Activated naive CD8-positive, alpha-beta T cell treated with anti-CD3 and anti-CD28 coated beads for 36 hours (primary cell): ENCODE measurements around the gene DACT1. TPM values are rescaled to one million over a fixed set of nuclear protein-coding genes. Genes with fewer than 3 reads are reported as not detected.

Experiments used
- DNase-seq: peaks from one replicate; pipeline ENCODE4 v3.0.0; 2021
- H3K27ac Mint-ChIP-seq: one replicate; pipeline ENCODE4 v1.8.0; 2022; ENCODE audit warnings: mild to moderate bottlenecking, moderate library complexity, mixed read lengths
- H3K27me3 Mint-ChIP-seq: one replicate; pipeline ENCODE4 v1.8.0; 2022; ENCODE audit warnings: mild to moderate bottlenecking, mixed read lengths
- H3K36me3 Mint-ChIP-seq: one replicate; pipeline ENCODE4 v1.8.0; 2021; ENCODE audit warnings: mild to moderate bottlenecking, mixed read lengths
- H3K4me1 Mint-ChIP-seq: one replicate; pipeline ENCODE4 v1.8.0; 2021; ENCODE audit warnings: mixed read lengths
- H3K4me3 Mint-ChIP-seq: one replicate; pipeline ENCODE4 v1.8.0; 2022; ENCODE audit warnings: mild to moderate bottlenecking, moderate library complexity, mixed read lengths
- H3K9me3 Mint-ChIP-seq: one replicate; pipeline ENCODE4 v1.8.0; 2022; ENCODE audit warnings: mixed read lengths
- total RNA-seq, 2 experiments: library from RNA; stranded (reverse); gene quantifications; one replicate each; pipeline ENCODE4 v1.2.3, GENCODE V29; 2021

DACT1 gene
- total RNA-seq, 2 experiments from 2014 or later = 1.0 to 1.2 TPM

DNA sequence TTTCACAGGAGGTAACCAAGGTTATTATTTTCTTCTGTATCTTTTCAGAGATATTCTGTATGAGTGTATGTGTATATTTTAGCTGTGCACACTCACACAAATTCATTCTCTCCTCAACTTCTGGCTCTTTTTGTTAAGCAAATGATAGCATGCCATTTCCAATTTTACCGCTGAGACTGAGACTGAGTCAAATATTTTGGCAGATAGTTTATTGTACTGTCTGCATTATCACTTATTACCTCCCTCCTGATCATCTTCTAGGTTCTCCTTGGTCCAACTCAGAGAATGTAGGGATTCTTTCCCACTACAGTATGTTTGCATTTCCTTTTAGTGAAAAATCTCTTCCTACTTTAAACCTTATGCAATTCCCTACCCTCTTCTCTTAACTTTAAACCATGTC is 33.3 kb downstream of the DACT1 start:
- Mint-ChIP-seq H3K36me3 (no peaks in the 10 kb centered on the region), H3K4me3 (no peak overlapping the region)

DNA sequence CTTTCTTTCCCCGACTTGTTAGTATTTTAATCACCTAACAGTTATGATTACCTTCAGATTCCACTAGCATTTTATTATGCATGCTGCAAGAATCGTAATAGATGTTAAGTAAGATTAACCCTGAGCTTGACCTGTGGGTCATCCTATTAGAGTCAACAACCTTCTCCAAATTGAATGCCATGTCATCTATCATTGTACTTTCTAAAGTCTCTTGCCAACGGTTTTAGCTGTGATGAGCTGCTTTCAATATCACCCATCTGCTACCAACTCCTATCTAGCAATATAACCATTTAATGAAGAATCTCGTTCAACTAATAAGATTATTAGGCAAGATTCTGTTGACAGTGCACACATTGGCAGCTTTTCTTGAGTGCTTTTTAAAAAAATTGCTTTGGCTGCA is 33.7 kb downstream of the DACT1 start:
- Mint-ChIP-seq H3K27me3 (no peaks in the 10 kb centered on the region), H3K4me1 (no peaks in the 10 kb centered on the region), H3K27ac (no peak overlapping the region), H3K4me3 (no peak overlapping the region), H3K9me3 (no peaks in the 10 kb centered on the region), H3K36me3 (no peaks in the 10 kb centered on the region)
- no peak for DNase-seq

More for the DNA sequence above, 33.3 kb downstream of the DACT1 start:
- Mint-ChIP-seq H3K4me1 (peaks cover 3% of the 10 kb centered on the region), H3K27ac (no peak overlapping the region), H3K9me3 (no peaks in the 10 kb centered on the region), H3K27me3 (no peaks in the 10 kb centered on the region)
- DNase-seq = no peak

DNA sequence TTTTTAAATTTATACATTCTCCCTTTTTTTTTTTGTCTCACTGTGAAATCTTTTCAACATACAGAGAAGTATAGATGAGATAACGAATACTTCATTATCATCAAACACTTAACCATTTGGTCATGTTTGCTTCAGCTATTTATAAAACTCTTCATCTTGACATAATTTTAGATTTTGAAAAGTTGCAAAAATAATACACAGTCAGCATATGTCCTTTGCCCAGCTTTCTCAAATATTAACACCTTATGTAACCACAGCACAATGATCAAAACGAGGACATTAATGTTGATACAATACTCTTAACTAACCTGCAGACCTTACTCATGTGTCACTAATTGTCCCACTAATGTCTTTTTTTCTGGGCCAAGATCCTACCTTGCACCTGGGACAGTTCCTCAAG is 36.0 kb downstream of the DACT1 start:
- H3K4me1 Mint-ChIP-seq = no peaks in the 10 kb centered on the region
- no peak overlapping the region for H3K4me3 Mint-ChIP-seq
- H3K27ac Mint-ChIP-seq = no peak overlapping the region
- no peaks in the 10 kb centered on the region for H3K27me3 Mint-ChIP-seq
- H3K36me3 Mint-ChIP-seq = no peaks in the 10 kb centered on the region
- no peak for DNase-seq
- no peaks in the 10 kb centered on the region for H3K9me3 Mint-ChIP-seq

DNA sequence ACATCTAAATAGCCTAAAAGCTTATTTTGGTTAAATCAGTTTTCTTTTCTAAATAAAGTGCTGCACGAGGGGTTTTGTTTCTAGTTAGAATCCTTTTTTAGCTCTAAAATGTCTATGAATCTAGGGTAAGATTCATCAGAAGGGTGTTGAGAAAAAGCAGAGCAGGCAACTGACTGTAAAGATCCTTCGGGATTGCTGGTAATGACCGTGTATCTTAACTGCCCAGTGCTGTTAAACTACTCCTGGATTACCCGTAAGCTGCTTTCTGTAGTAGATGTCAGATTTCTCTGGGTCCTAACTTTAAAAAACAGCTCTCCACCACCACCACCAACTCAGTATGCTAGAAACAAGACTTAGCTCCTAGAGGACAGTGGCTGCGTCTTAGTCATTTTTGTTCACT is 39.2 kb downstream of the DACT1 start:
- no peaks in the 10 kb centered on the region for H3K27me3 Mint-ChIP-seq
- no peaks in the 10 kb centered on the region for H3K36me3 Mint-ChIP-seq
- H3K4me1 Mint-ChIP-seq = no peaks in the 10 kb centered on the region
- no peak overlapping the region for H3K27ac Mint-ChIP-seq
- H3K4me3 Mint-ChIP-seq = no peak overlapping the region
- H3K9me3 Mint-ChIP-seq = no peaks in the 10 kb centered on the region
- DNase-seq = no peak

DNA sequence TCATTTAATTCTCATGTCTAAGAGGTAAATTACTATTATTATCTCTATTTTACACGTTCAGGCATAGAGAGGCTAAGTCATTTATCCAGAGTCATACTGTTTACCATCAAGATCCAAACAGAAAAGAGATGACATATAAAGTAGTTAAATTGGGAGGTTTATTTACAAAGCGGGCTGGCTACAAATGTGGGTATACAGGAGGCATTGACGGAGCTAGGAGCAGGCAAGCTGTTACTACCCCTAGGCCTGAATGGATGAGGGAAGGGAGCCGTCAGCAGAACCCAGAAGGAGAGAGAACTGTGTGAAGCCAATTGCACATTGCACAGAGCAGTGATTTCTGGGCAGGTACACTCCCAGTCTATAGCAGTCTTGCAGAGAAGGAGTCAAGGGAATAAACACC is 39.8 kb downstream of the DACT1 start:
- Mint-ChIP-seq H3K36me3 (no peaks in the 10 kb centered on the region), H3K9me3 (no peaks in the 10 kb centered on the region), H3K27me3 (no peaks in the 10 kb centered on the region), H3K4me3 (no peak overlapping the region), H3K27ac (no peak overlapping the region), H3K4me1 (no peaks in the 10 kb centered on the region)
- DNase-seq = no peak

DNA sequence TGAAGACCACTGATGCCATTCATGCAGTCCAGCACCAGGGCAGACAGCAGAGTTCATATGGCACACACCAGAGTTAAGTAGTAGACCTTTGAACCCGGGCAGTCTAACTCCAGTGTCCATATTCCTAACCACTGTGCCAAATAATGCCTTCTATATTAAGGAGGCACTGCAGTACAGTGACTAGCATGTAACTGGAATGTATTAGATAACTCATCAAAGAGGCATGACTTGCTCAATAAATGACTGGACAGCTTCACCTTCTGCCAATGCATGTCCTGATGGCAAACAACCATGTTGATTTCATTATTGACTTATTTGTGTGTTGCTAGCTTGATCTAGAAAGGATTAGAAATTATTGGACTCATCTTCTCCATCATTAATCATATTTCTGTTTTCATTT is 40.2 kb downstream of the DACT1 start:
- H3K27ac Mint-ChIP-seq = no peak overlapping the region
- no peak overlapping the region for H3K4me3 Mint-ChIP-seq
- H3K4me1 Mint-ChIP-seq = no peaks in the 10 kb centered on the region
- H3K9me3 Mint-ChIP-seq = no peaks in the 10 kb centered on the region
- H3K27me3 Mint-ChIP-seq = no peaks in the 10 kb centered on the region
- no peaks in the 10 kb centered on the region for H3K36me3 Mint-ChIP-seq
- no peak for DNase-seq

DNA sequence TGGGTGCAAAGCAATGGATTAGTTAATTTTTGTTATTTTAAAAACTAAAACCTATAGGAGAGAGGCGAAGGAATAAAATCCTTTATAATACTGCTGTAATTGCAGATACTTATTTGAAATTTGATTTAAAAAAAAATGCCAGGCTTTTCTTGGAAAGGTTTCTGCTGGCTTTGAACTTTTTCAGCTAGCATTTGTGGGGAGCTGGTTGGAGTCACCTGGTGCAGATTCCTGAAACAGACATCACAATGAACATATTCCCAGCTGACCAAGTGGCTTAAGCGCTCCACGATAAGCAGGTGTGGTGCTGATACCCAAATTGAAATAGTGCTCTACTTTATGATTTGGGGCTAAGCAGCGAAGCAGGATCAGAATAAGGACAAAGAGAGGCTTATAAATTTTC is 42.9 kb downstream of the DACT1 start:
- no peaks in the 10 kb centered on the region for H3K4me1 Mint-ChIP-seq
- DNase-seq = no peak
- H3K27ac Mint-ChIP-seq = peak overlapping the region; percentile 38
- no peaks in the 10 kb centered on the region for H3K36me3 Mint-ChIP-seq
- no peaks in the 10 kb centered on the region for H3K9me3 Mint-ChIP-seq
- no peaks in the 10 kb centered on the region for H3K27me3 Mint-ChIP-seq
- H3K4me3 Mint-ChIP-seq = no peak overlapping the region

DNA sequence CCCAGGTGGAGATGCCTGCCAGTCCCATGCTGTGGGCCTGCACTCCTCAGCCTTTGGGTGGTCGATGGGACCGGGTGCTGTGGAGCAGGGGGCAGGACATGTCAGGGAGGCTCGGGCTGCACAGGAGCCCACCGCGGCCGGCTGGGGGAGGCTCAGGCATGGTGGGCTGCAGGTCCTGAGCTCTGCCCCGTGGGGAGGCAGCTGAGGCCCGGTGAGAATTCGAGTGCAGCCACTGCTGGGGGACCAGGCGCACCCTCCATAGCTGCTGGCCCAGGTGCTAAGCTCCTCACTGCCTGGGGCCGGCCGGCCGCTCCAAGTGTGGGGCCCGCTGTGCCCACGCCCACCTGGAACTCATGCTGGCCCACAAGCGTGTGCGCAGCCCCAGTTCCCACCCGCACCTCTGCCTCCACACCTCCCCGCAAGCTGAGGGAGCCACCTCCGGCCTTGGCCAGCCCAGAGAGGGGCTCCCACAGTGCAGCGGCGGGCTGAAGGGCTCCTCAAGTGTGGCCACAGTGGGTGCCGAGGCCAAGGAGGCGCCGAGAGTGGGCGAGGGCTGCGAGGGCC is 49.6 kb downstream of the DACT1 start:
- peaks cover 1% of the 10 kb centered on the region for H3K9me3 Mint-ChIP-seq
- no peaks in the 10 kb centered on the region for H3K36me3 Mint-ChIP-seq
- H3K4me3 Mint-ChIP-seq = no peak overlapping the region
- no peaks in the 10 kb centered on the region for H3K27me3 Mint-ChIP-seq
- no peak for DNase-seq
- H3K4me1 Mint-ChIP-seq = no peaks in the 10 kb centered on the region
- H3K27ac Mint-ChIP-seq = no peak overlapping the region

DNA sequence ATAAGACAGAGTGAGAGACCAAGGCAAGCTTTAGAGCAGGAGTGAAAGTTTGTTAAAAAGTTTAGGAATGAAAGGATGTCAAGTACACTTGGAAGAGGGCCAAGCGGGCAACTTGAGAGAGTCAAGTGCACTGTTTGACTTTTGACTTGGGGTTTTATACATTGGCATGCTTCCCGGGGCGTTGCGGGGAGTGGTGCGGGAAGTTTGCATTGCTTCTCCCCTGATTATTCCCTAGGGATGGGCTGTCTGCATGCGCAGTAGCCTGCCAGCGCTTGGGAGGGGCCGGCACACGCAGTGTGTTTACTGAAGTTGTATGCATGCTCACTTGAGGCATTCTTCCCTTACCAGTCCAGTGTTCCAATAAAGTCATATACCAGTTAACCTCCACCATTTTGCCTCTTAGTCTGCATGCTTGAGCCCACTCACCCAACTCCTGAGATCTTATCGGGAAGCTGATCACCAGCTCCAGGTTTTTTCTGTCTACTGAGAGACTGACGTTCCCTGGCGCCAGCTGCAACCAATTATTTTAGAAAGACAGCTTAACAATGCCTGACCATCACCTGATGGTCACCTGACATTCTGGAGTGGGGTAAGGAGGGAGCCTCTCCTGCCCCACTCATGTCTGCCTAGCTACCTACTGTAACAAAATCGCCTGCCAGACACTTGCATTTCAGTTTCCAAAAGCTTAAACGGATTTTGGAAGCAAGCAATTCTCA is 53.2 kb downstream of the DACT1 start:
- DNase-seq = no peak
- no peak overlapping the region for H3K27ac Mint-ChIP-seq
- no peaks in the 10 kb centered on the region for H3K4me1 Mint-ChIP-seq
- no peak overlapping the region for H3K4me3 Mint-ChIP-seq
- H3K36me3 Mint-ChIP-seq = no peaks in the 10 kb centered on the region
- peaks cover 5% of the 10 kb centered on the region for H3K27me3 Mint-ChIP-seq
- H3K9me3 Mint-ChIP-seq = peaks cover 1% of the 10 kb centered on the region

DNA sequence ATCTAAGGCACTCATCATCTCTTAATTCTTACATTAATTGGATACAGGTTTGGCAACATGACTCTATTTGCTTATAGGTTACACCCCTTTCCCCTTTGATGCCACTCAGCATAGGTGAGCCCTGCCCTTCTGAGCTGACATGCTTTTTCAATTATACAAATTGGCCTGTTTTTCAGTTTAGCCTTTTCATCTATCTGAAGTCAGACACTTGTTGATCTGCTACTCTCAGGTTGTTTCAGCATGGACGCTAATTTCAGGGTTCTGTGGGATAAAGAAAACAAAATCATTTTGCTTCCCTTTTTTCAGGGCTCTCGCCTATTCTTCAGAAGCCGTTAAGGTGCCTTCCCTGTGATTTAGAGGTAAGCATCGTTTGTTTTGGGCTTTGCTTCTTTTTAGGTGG is 55.3 kb downstream of the DACT1 start:
- no peak for DNase-seq
- Mint-ChIP-seq H3K4me1 (no peaks in the 10 kb centered on the region), H3K27ac (no peak overlapping the region), H3K4me3 (no peak overlapping the region), H3K36me3 (no peaks in the 10 kb centered on the region), H3K27me3 (peaks cover 5% of the 10 kb centered on the region), H3K9me3 (no peaks in the 10 kb centered on the region)

DNA sequence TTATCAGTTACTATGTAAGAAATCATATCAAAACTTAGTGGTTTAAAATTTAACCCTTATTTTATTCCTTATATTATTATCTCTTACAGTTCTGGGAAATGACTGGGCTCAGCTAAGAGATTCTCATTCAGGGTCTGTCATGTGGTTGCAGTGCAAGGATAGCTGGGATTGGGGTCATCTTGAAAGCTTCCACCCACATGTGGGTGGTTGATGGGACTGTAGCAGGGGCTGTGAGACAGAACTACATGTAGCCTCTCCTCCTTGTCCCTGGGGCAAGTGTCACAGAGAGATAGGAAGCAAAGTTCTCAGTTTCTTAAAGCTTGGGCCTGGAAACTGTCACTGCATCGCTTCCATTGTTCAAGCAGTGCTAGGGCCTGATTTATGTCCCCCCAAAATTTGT is 57.8 kb downstream of the DACT1 start:
- no peak overlapping the region for H3K27ac Mint-ChIP-seq
- peaks cover 17% of the 10 kb centered on the region for H3K27me3 Mint-ChIP-seq
- H3K36me3 Mint-ChIP-seq = no peaks in the 10 kb centered on the region
- DNase-seq = no peak
- H3K4me1 Mint-ChIP-seq = no peaks in the 10 kb centered on the region
- no peaks in the 10 kb centered on the region for H3K9me3 Mint-ChIP-seq
- H3K4me3 Mint-ChIP-seq = no peak overlapping the region

DNA sequence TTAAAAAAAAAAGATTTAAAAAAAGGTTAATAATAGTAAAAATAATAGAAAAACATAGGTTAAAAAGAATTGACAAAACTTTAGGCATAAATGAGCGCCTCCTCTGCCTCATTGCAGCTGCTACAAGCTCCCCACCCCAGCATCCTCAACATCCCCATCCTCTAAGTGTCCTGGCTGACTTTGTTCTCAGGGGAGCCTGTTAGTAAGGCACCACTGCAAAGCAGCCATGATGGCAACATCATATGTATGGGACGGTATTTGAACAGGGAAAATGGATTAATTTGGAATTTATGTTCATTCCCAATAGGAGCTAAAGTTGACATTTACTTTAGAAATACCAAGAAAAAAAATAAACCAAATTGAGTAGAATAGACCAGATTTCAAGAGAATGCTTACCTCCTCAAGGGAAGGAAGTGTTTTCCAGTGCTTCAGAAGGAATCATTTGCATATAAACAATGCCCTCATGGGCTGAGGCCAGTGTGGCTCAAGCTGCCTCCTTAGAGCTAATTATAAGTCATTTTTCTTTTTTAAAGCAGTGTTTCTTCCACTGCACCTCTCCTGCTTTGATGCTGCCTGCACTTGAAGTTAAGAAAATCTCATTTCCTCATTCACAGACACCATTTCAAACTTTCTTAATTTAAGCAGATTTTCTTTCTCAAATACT is 59.6 kb downstream of the DACT1 start:
- Mint-ChIP-seq H3K9me3 (no peaks in the 10 kb centered on the region), H3K27ac (no peak overlapping the region), H3K27me3 (peaks cover 18% of the 10 kb centered on the region), H3K4me1 (no peaks in the 10 kb centered on the region), H3K4me3 (no peak overlapping the region), H3K36me3 (no peaks in the 10 kb centered on the region)
- DNase-seq = no peak

Other genes with a start within 250 kb of the DACT1 start
- gene TOMM20L, start 242.0 kb upstream of the DACT1 start, total RNA-seq = not detected
- gene TIMM9, start 210.4 kb upstream of the DACT1 start, total RNA-seq = 10 to 100 TPM; 82.0 to 91.6 TPM
- 10 to 100 TPM; 22.0 to 25.1 TPM for gene KIAA0586, start 210.2 kb upstream of the DACT1 start, total RNA-seq